OCI-LY7 (cell line): ENCODE data around the gene UBTD1. TPM values are rescaled to one million over a fixed set of nuclear protein-coding genes. Genes with fewer than 3 reads are reported as not detected.

Experiments
- BruUV-seq: library from RNA; stranded (reverse); fragments of 400-500 nt; replicated peaks from 2 replicates; lab custom pipeline; 2021; lab: Mats Ljungman, UMichigan
- CTCF ChIA-PET: fragments of 300-600 bp; sonication (Branson Sonifier 250); formaldehyde crosslinking; loops from one replicate; lab custom pipeline; 2022; ENCODE audit warnings: antibody characterized with exemption; ENCODE audit not compliant: unreplicated experiment; lab: Charles Lee
- POLR2A ChIA-PET: fragments of 300-600 bp; sonication (Branson Sonifier 250); formaldehyde crosslinking; loops from one replicate; lab custom pipeline; 2022; ENCODE audit warnings: antibody characterized with exemption; lab: Charles Lee
- DNase-seq: peaks from one replicate; pipeline ENCODE4 v3.0.0-alpha.2; 2015; ENCODE audit warnings: low spot score
- H2AFZ ChIP-seq: fragments of 200-600 bp; sonication (generic), shearing (Covaris generic); 2 replicates; pipeline ENCODE4 v1.6.1; 2014; ENCODE audit warnings: mild to moderate bottlenecking, antibody characterized with exemption, low read length, moderate library complexity
- H3K27ac ChIP-seq: fragments of 200-600 bp; sonication (generic); 2 replicates; pipeline ENCODE4 v1.5.1; 2014; ENCODE audit warnings: mixed run types, low read depth, mild to moderate bottlenecking, moderate library complexity, low read length, inconsistent platforms; ENCODE audit not compliant: poor library complexity, severe bottlenecking
- H3K36me3 ChIP-seq: fragments of 200-600 bp; sonication (generic); 2 replicates; pipeline ENCODE4 v1.6.1; 2014; ENCODE audit warnings: mild to moderate bottlenecking, antibody characterized with exemption, low read length, moderate library complexity, mixed read lengths; ENCODE audit not compliant: insufficient read depth
- H3K4me1 ChIP-seq: fragments of 200-600 bp; sonication (generic); 2 replicates; pipeline ENCODE4 v1.5.1; 2014; ENCODE audit warnings: mild to moderate bottlenecking, low read length; ENCODE audit not compliant: insufficient read depth, poor library complexity, severe bottlenecking
- H3K4me2 ChIP-seq: fragments of 200-600 bp; sonication (generic); 2 replicates; pipeline ENCODE4 v1.6.1; 2014; ENCODE audit warnings: mild to moderate bottlenecking, low read length
- H3K4me3 ChIP-seq: fragments of 200-600 bp; sonication (generic); 2 replicates; pipeline ENCODE4 v1.5.1; 2014; ENCODE audit warnings: mild to moderate bottlenecking, low read depth, low read length; ENCODE audit not compliant: poor library complexity, severe bottlenecking
- H3K79me2 ChIP-seq: fragments of 200-600 bp; sonication (generic); 2 replicates; pipeline ENCODE4 v1.6.1; 2016; ENCODE audit warnings: low read depth, mild to moderate bottlenecking, low read length, moderate library complexity, mixed read lengths; ENCODE audit not compliant: insufficient read depth
- H3K9me2 ChIP-seq: fragments of 200-600 bp; sonication (generic); 2 replicates; pipeline ENCODE4 v1.6.1; 2016; ENCODE audit warnings: mild to moderate bottlenecking, low read length, mixed read lengths; ENCODE audit not compliant: insufficient read depth
- H3K9me3 ChIP-seq: fragments of 200-600 bp; sonication (generic); 2 replicates; pipeline ENCODE4 v1.6.1; 2014; ENCODE audit warnings: mild to moderate bottlenecking, mixed run types, low read length, mixed read lengths
- H4K20me1 ChIP-seq: fragments of 200-600 bp; sonication (generic); 2 replicates; pipeline ENCODE4 v1.6.1; 2014; ENCODE audit warnings: mild to moderate bottlenecking, antibody characterized with exemption, low read length, moderate library complexity, mixed read lengths; ENCODE audit not compliant: insufficient read depth
- CTCF ChIP-seq: fragments of 200-600 bp; sonication (generic); conservative IDR thresholded peaks from 2 replicates; pipeline ENCODE4 v1.5.1; 2014; ENCODE audit warnings: mild to moderate bottlenecking, antibody characterized with exemption, low read length, moderate library complexity, mixed read lengths
- EZH2phosphoT487 ChIP-seq: fragments of 200-600 bp; sonication (generic); IDR thresholded peaks from 2 replicates; pipeline ENCODE4 v1.6.1; 2018; ENCODE audit warnings: low read depth, borderline replicate concordance, mild to moderate bottlenecking, mixed run types, antibody characterized with exemption, low read length, moderate library complexity, mixed read lengths
- intact Hi-C: fragments of 100-400 bp; cut with micrococcal nuclease; formaldehyde crosslinking; loops from one replicate; pipeline ENCODE4 v1.10.0; 2022; ENCODE audit not compliant: unreplicated experiment
- total RNA-seq, 2 experiments: library from RNA; depleted of rRNA in 1 of 2; stranded (reverse); fragments of >200 nt in 1 of 2; shearing (Covaris generic) in 1 of 2; gene quantifications; 2 replicates each; pipeline ENCODE4 v1.2.3, GENCODE V29; 2014 to 2022

Gene UBTD1
- total RNA-seq, 2 experiments from 2014 or later = 1.4 to 2.2 TPM

GRCh38 chr10:97534746-97535367 lies 36.1 kb downstream of the UBTD1 start:
- Histone ChIP-seq H3K9me3 (no peaks in the 10 kb centered on the region), H3K4me3 (no peak overlapping the region), H3K4me1 (no peaks in the 10 kb centered on the region), H3K9me2 (no peaks in the 10 kb centered on the region), H4K20me1 (no peaks in the 10 kb centered on the region), H3K36me3 (no peaks in the 10 kb centered on the region), H3K27ac (no peak overlapping the region), H2AFZ (no peak overlapping the region), H3K79me2 (no peaks in the 10 kb centered on the region), H3K4me2 (no peak overlapping the region)
- CTCF ChIA-PET = interaction anchor here (1.5 kb wide), 1 partner anchor 38 kb away, joined by 3 read pairs; the partner anchor contains the start of gene ANKRD2
- POLR2A ChIA-PET = interaction anchor here (0.5 to 0.8 kb wide), 2 partner anchors 11 to 170 kb away, joined by 3 to 4 read pairs; no protein-coding TSS in a partner anchor
- no TSS peak for BruUV-seq
- peak; percentile 40 for DNase-seq
- TF ChIP-seq EZH2phosphoT487 (no peak), CTCF (peak; percentile 80)
- intact Hi-C loops = loop anchor here (2.0 kb wide), 1 partner anchor 78 kb away; no protein-coding TSS in a partner anchor

- Histone ChIP-seq H3K36me3 (no peaks in the 10 kb centered on the region), H3K9me3 (no peaks in the 10 kb centered on the region), H3K79me2 (no peaks in the 10 kb centered on the region), H3K4me3 (no peak overlapping the region), H3K4me1 (no peaks in the 10 kb centered on the region), H3K27ac (no peak overlapping the region), H3K9me2 (no peaks in the 10 kb centered on the region), H2AFZ (no peak overlapping the region), H3K4me2 (no peak overlapping the region), H4K20me1 (no peaks in the 10 kb centered on the region)
- no peak for DNase-seq
- CTCF ChIA-PET = no interaction called here
- POLR2A ChIA-PET = interaction anchor here (0.7 to 1.0 kb wide), 3 partner anchors 10 to 75 kb away, joined by 3 to 6 read pairs (median 4); no protein-coding TSS in a partner anchor
- intact Hi-C loops = no loop called here
- no peak for TF ChIP-seq CTCF
- no peak for TF ChIP-seq EZH2phosphoT487
- BruUV-seq = no TSS peak
These were observed 38.6 kb downstream of the UBTD1 start for GRCh38 chr10:97537186-97537869.
